Effector memory CD4-positive, alpha-beta T cell (primary cell): ENCODE data around the gene CBLN4.

Source experiments
- DNase-seq, 3 donors: peaks; one replicate each; pipeline ENCODE4 v3.0.0-alpha.2; 2020
- H3K27ac ChIP-seq: 2 replicates; pipeline ENCODE4 v1.7.0; 2013; ENCODE audit warnings: mild to moderate bottlenecking, low read length, moderate library complexity; ENCODE audit not compliant: insufficient read depth, poor library complexity, severe bottlenecking
- H3K27me3 ChIP-seq: replicated peaks from 2 replicates; pipeline ENCODE4 v1.7.0; 2013; ENCODE audit warnings: mild to moderate bottlenecking, low read length; ENCODE audit not compliant: insufficient read depth, control insufficient read depth, poor library complexity, severe bottlenecking
- H3K36me3 ChIP-seq: 2 replicates; pipeline ENCODE4 v1.7.0; 2013; ENCODE audit warnings: mild to moderate bottlenecking, low read length, moderate library complexity; ENCODE audit not compliant: control insufficient read depth, insufficient read depth
- H3K4me1 ChIP-seq: 2 replicates; pipeline ENCODE4 v1.7.0; 2013; ENCODE audit warnings: low read length, mild to moderate bottlenecking; ENCODE audit not compliant: control insufficient read depth, insufficient read depth, poor library complexity, severe bottlenecking
- H3K4me3 ChIP-seq: 2 replicates; pipeline ENCODE4 v1.7.0; 2013; ENCODE audit warnings: low read length, low read depth, mild to moderate bottlenecking; ENCODE audit not compliant: insufficient read depth, poor library complexity, severe bottlenecking
- H3K9me3 ChIP-seq: 2 replicates; pipeline ENCODE4 v1.7.0; 2013; ENCODE audit warnings: mild to moderate bottlenecking, low read length, moderate library complexity; ENCODE audit not compliant: control insufficient read depth

The CBLN4 gene

GRCh38 chr20:55947701-55948100, 57.6 kb downstream of the CBLN4 start:
- H3K4me1 ChIP-seq = no peaks in the 10 kb centered on the region
- H3K27ac ChIP-seq = no peak overlapping the region
- H3K36me3 ChIP-seq = no peaks in the 10 kb centered on the region
- no peak for DNase-seq
- H3K27me3 ChIP-seq = no peaks in the 10 kb centered on the region
- H3K4me3 ChIP-seq = no peak overlapping the region
- no peaks in the 10 kb centered on the region for H3K9me3 ChIP-seq
